CD4-positive, alpha-beta T cell treated with Interleukin-12 subunit alpha and Interleukin-12 subunit beta, for 1 hour (primary cell): Measurements from ENCODE around the gene ARRDC1.

Experiments
- DNase-seq: peaks from one replicate; pipeline ENCODE4 v3.0.0-alpha.2; 2020

ARRDC1 gene

GRCh38 chr9:137642118-137642601 is 36.7 kb downstream of the ARRDC1 start:
- DNase-seq: no peak

GRCh38 chr9:137642892-137643291 is 37.4 kb downstream of the ARRDC1 start:
- no peak for DNase-seq

- DNase-seq: no peak
Observed at GRCh38 chr9:137643921-137644320, 38.4 kb downstream of the ARRDC1 start.

GRCh38 chr9:137645211-137645610 is 39.7 kb downstream of the ARRDC1 start:
- DNase-seq: no peak

GRCh38 chr9:137646341-137646740 is 40.9 kb downstream of the ARRDC1 start:
- no peak for DNase-seq

- DNase-seq: no peak
Observed at GRCh38 chr9:137647096-137647714, 41.7 kb downstream of the ARRDC1 start.

- no peak for DNase-seq
Observed at GRCh38 chr9:137648396-137648795, 42.9 kb downstream of the ARRDC1 start.

GRCh38 chr9:137649553-137649952 is 44.1 kb downstream of the ARRDC1 start:
- DNase-seq: no peak

- DNase-seq: no peak
Observed at GRCh38 chr9:137650259-137650658, 44.8 kb downstream of the ARRDC1 start.

GRCh38 chr9:137650779-137651178 is 45.3 kb downstream of the ARRDC1 start:
- no peak for DNase-seq

- DNase-seq: no peak
Observed at GRCh38 chr9:137656416-137656815, 50.9 kb downstream of the ARRDC1 start.

GRCh38 chr9:137657606-137658005 is 52.1 kb downstream of the ARRDC1 start:
- DNase-seq: no peak

GRCh38 chr9:137658781-137659180 is 53.3 kb downstream of the ARRDC1 start:
- DNase-seq: no peak

GRCh38 chr9:137660144-137660543 is 54.7 kb downstream of the ARRDC1 start:
- no peak for DNase-seq

GRCh38 chr9:137663584-137663983 is 58.1 kb downstream of the ARRDC1 start:
- no peak for DNase-seq

GRCh38 chr9:137664676-137665075 is 59.2 kb downstream of the ARRDC1 start:
- no peak for DNase-seq
